GM12878 (cell line): ENCODE data around the gene WNT11.

Experiments
- CTCF ChIP-seq, 3 experiments: IDR thresholded peaks in 2 of 3; conservative IDR thresholded peaks in 1 of 3; 2 replicates each; pipeline ENCODE4 v1.5.1; 2011; ENCODE audit warnings: low read depth in 3 of 3, low read length in 3 of 3, mild to moderate bottlenecking in 3 of 3, control low read depth in 2 of 3, moderate library complexity in 2 of 3, inconsistent platforms in 1 of 3, mixed read lengths in 1 of 3; ENCODE audit not compliant: control insufficient read depth in 2 of 3, insufficient read depth in 1 of 3; ENCODE audit errors: extremely low read depth in 1 of 3
- CUX1 ChIP-seq: IDR thresholded peaks from 2 replicates; pipeline ENCODE4 v1.6.1; 2012; ENCODE audit warnings: improper control_type of control experiment, low read depth, low read length; ENCODE audit not compliant: insufficient replicate concordance
- EZH2 ChIP-seq: IDR thresholded peaks from 2 replicates; pipeline ENCODE4 v1.6.1; 2012; ENCODE audit warnings: low read depth, mild to moderate bottlenecking, control low read depth, inconsistent platforms, low read length, borderline replicate concordance; ENCODE audit not compliant: control insufficient read depth
- HDAC6 ChIP-seq: fragments of 200-600 bp; sonication (generic); IDR thresholded peaks from one replicate; pipeline ENCODE4 v1.8.0; 2017; ENCODE audit warnings: antibody characterized with exemption; ENCODE audit not compliant: unreplicated experiment
- SREBF1 ChIP-seq: IDR thresholded peaks from 2 replicates; pipeline ENCODE4 v1.6.1; 2012; ENCODE audit warnings: mild to moderate bottlenecking, low read length

GRCh38 chr11:76219243-76219642, 12.9 kb upstream of the WNT11 start:
- no peak for TF ChIP-seq CUX1
- TF ChIP-seq HDAC6: no peak
- TF ChIP-seq EZH2: no peak
- TF ChIP-seq SREBF1: no peak
- no peak for TF ChIP-seq CTCF (IDR thresholded peaks at IDR 0.05 in 2 of 3, conservative IDR thresholded peaks at IDR 0.05 in 1 of 3; ENCODE audit: control insufficient read depth in 2 of 3, extremely low read depth in 1 of 3, insufficient read depth in 1 of 3, low read depth in 3 of 3, low read length in 3 of 3)
